D721Med (cell line): ENCODE measurements around the gene KISS1R.
A peak's percentile ranks its signal among the peaks of the same experiment; 100 is the strongest.

Source experiments
- DNase-seq: peaks from one replicate; pipeline ENCODE4 v3.0.0; 2011; ENCODE audit warnings: low spot score; ENCODE audit not compliant: insufficient read length
- FAIRE-seq: peaks from 2 replicates; lab custom pipeline; 2011; peaks lifted over from hg19 to GRCh38; lab: Jason Lieb, UNC
- CTCF ChIP-seq: IDR thresholded peaks from 2 replicates; pipeline ENCODE4 v1.5.1; 2012; ENCODE audit warnings: mild to moderate bottlenecking, control low read depth; ENCODE audit not compliant: insufficient read depth; ENCODE audit errors: missing control alignments

The KISS1R gene

GRCh38 chr19:902446-903226, 14.5 kb upstream of the KISS1R start:
- TF ChIP-seq CTCF, result no peak
- no peak for DNase-seq
- FAIRE-seq, result no peak

GRCh38 chr19:903266-903797, 13.8 kb upstream of the KISS1R start:
- FAIRE-seq (no peak), DNase-seq (peak; percentile 92)
- TF ChIP-seq CTCF, result no peak

- no peak for TF ChIP-seq CTCF
- FAIRE-seq, result no peak
- no peak for DNase-seq
Measured at GRCh38 chr19:904545-904944, 12.6 kb upstream of the KISS1R start.

GRCh38 chr19:906480-906879, 10.7 kb upstream of the KISS1R start:
- DNase-seq, result no peak
- FAIRE-seq, result no peak
- no peak for TF ChIP-seq CTCF

- no peak for TF ChIP-seq CTCF
- no peak for DNase-seq
- FAIRE-seq, result no peak
Measured at GRCh38 chr19:907183-907853, 9.8 kb upstream of the KISS1R start.

- TF ChIP-seq CTCF, result no peak
- FAIRE-seq, result no peak
- DNase-seq, result no peak
Measured at GRCh38 chr19:911197-912033, 5.7 kb upstream of the KISS1R start.
